Transverse colon (tissue), 4 donors: ENCODE measurements around the gene UBE2U.

Experiments
- EP300 ChIP-seq: sonication (generic); formaldehyde crosslinking; IDR thresholded peaks from one replicate; pipeline ENCODE4 v1.6.1; 2017; ENCODE audit warnings: antibody characterized with exemption, low read depth
- POLR2A ChIP-seq: fragments of 450-650 bp; IDR thresholded peaks from one replicate; pipeline ENCODE4 v1.6.1; 2016; ENCODE audit warnings: antibody characterized with exemption, mild to moderate bottlenecking, moderate library complexity
- POLR2AphosphoS5 ChIP-seq, 3 donors: sonication (generic); formaldehyde crosslinking; IDR thresholded peaks; one replicate each; pipeline ENCODE4 v1.6.1; 2016; ENCODE audit warnings: antibody characterized with exemption in 3 of 3
- TF ChIP-seq, protein P1 (sequence below), 5 experiments: fragments of 200-600 bp in 3 of 5; fragments of 450-650 bp in 2 of 5; sonication (generic) in 3 of 5; IDR thresholded peaks; 1 replicate in 2 of 5; 2 replicates in 3 of 5; pipeline ENCODE4 v1.5.1; 2016 to 2017; ENCODE audit warnings: antibody characterized with exemption in 5 of 5, inconsistent platforms in 3 of 5, mild to moderate bottlenecking in 2 of 5, moderate library complexity in 1 of 5

DNA sequence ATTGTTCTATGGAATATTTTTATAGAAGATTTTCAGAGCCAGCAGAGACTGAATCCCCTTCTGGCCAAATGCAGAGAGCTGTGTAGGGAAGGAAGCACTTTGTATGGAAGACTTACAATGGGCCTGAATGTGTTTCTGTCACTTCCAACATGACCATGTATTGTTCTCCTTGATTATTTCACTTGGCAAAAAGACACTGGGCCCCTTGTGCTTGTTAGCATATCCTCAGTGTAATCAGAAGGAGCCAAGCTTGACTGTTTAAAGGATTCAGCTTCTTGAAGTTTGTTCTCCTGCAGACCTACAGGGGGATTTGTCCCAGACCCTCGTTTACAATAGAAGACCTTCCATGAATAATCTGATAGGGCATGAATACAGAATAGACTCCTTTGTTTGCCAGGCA, 48.1 kb upstream of the UBE2U start:
- TF ChIP-seq, protein P1, sequence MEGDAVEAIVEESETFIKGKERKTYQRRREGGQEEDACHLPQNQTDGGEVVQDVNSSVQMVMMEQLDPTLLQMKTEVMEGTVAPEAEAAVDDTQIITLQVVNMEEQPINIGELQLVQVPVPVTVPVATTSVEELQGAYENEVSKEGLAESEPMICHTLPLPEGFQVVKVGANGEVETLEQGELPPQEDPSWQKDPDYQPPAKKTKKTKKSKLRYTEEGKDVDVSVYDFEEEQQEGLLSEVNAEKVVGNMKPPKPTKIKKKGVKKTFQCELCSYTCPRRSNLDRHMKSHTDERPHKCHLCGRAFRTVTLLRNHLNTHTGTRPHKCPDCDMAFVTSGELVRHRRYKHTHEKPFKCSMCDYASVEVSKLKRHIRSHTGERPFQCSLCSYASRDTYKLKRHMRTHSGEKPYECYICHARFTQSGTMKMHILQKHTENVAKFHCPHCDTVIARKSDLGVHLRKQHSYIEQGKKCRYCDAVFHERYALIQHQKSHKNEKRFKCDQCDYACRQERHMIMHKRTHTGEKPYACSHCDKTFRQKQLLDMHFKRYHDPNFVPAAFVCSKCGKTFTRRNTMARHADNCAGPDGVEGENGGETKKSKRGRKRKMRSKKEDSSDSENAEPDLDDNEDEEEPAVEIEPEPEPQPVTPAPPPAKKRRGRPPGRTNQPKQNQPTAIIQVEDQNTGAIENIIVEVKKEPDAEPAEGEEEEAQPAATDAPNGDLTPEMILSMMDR (IDR thresholded peaks at IDR 0.05) = no peak
- no peak for TF ChIP-seq POLR2AphosphoS5 (IDR thresholded peaks at IDR 0.05)
- TF ChIP-seq POLR2A = no peak
- TF ChIP-seq EP300 = no peak
